Stimulated activated CD8-positive, alpha-beta memory T cell treated with anti-CD3 and anti-CD28 coated beads, Interleukin-12 subunit alpha, Interleukin-12 subunit beta, amount 100 ng/mL, for 4 hours (primary cell): ENCODE measurements around the gene RASGEF1C.

Experiments used
- DNase-seq: peaks from one replicate; pipeline ENCODE4 v3.0.0-alpha.2; 2020; ENCODE audit warnings: low read depth

Gene RASGEF1C

DNA sequence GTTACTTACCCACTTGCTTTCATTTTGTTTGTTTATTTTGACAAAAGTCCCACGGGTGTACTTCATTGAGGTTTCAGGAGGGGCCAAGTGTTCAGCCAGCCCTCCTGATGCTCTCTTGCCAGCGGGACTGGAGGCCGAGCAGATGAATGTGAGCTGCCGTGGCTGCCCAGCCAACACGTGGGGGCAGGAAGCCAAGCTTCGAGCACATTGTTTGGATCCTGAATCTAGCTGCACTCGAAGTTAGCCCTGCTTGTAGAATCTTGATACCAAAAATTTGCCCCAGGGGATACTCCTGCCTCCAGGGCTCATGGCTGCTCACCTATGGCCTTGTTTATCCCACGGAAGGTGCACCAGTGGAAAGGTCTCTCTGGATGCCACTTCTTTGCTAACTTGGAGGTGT is 49.3 kb downstream of the RASGEF1C start:
- no peak for DNase-seq

DNA sequence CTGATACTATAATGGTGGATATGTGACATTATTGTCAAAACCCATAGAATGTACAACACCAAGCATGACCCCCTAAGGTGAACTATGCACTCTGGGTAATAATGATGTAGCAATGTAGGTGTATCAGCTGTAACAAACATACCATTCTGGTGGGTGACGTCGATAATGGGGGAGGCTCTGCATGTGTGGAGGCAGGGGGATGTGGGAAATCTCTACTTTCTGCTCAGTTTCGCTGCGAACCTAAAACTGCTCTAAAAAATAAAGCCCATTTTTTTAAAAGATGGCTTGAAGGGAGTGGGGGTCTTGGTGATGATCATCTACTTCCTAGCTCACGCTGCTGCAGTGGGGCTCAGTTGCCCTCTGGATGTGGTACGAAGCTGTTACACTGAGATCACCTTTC is 51.1 kb downstream of the RASGEF1C start:
- DNase-seq = no peak

DNA sequence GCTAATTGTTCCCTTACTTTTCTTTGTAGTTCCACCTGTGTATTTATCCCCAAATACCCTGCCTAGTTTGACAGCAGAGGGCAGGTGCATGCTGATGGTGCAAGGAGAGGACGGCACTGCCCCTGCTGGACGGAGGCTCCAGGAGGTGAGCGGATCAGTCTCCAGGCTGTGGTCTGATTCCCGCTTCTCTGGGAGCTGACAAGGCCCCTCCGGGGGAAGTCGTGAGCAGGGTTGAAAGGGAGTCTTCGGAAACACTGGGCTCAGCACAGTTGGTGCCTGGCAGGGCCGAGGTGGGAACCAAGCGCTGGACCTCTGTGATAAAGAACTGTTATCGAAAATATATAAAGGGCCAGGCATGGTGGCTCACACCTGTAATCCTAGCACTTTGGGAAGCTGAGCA is 52.9 kb downstream of the RASGEF1C start:
- DNase-seq = no peak

DNA sequence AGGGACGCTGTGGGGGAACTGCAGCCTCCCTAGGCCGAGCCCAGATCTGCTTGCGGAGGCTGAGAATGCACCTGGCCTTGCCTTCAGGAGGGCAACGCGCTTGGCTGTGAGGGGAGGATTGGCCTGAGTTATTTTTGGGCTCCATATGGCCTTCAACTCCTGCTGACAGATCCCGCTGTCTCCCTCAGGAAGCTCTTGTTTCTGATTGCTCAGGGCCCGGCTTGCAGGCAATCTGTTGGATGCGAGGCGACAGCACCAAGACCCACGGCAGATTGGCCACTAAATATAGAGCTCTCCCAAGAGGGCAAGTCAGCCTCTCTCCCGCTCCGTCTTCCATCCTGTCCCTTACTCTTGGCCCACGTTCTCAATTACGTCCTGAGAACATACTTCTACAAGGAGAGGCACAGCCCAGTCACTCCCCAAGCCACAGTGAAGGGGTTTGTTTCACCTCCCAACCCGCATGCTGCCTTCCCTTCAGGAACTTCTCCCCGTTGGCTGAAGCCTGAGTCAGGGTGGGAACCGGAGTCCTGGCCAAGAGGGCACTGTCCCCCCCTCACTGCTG is 53.6 kb downstream of the RASGEF1C start:
- no peak for DNase-seq

DNA sequence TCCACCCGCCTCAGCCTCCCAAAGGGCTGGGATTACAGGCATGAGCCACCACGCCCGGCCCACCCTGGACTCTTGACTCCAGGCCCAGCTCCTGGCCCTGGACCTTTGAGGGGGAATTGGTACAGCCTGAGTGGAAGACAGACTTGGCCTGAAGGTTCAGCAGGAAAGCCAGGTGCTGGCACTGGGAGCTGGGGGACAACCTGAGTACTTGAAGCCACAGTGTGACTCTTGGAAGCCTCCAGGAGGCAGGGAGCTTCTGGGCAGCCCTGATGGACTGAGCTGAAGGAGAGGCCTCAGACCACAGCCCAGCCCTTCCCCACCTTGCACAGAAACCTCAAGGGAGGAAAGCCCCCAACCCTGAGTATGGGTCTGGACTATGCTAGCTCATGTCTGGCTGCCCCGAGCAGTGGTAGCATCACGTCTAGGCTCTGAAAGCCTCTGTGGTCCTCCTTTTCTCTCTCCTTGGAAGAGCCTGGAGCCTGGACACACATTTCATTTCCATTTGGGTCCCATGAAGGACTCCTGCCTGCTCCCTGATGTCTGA is 54.1 kb downstream of the RASGEF1C start:
- no peak for DNase-seq

DNA sequence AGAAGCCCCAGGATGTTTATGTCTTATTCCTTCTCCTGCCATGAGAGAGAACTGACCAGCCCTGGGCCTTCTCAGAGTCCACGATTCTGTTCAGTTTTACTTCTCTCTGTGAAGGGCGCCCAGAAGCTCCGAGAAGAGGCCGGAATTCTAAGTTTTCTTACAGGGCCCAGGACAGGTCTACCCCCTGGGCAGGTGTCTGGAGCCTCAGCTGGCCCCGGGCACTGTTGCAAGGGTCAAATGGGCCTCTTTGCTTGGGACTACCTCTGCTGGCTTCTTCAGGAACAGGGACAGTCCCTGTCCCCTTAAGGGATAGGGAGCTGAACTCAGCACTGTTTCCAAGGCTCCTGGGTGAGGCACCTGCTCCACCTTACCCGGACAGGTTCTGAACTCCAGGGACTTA is 55.0 kb downstream of the RASGEF1C start:
- DNase-seq = no peak

DNA sequence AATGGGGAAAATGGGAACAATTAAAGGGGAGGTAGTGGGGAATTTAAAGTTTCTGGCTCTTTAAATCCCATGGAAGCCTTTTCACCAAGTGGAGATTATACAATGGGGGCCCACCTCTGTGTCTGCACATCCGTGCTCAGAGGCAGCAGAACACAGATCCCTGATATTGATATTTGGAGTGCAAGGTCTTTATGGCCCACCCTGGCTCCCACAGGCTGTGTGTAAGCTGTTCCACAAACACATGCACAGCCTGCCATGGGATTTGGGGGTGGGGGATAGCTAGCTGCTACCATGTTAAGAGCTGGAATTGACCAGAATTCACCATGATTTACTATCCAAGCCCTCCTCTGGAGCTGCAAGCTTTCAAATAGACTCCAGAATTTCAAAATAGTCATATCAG is 55.9 kb downstream of the RASGEF1C start:
- no peak for DNase-seq

DNA sequence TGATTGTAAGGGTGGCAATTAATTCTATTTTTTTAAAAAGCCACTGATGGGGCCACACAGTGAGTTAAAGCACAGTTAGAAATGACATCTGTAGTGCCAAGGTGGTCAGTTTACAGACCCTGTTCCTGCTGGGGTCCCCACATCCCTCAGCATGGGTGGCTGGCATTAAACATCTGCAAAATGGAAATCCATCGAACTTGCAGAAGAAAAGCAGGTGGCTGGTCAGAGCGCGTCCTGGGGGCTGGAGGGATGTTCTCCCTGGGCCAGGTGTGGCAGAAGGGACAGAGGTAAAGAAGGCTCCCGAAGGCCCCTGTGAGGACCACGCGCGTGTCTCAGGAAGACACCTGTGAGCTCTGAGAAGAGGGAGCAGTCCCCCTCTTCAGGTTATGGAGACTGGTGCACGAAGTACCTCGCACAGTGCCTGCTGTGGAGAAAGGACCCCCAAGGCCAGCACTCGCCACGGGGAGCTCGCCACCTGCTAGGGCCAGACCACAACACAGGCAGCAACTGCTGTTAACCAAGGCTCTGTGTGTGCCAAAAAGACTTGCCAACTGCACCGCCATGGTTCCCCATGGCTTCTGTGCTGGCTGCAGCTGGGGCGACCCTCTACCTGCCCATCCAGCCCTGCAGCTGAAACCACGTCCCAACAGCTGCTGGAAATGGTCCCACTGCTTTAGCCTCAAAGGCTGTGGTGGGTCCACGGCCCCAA is 65.2 kb downstream of the RASGEF1C start:
- DNase-seq = no peak

DNA sequence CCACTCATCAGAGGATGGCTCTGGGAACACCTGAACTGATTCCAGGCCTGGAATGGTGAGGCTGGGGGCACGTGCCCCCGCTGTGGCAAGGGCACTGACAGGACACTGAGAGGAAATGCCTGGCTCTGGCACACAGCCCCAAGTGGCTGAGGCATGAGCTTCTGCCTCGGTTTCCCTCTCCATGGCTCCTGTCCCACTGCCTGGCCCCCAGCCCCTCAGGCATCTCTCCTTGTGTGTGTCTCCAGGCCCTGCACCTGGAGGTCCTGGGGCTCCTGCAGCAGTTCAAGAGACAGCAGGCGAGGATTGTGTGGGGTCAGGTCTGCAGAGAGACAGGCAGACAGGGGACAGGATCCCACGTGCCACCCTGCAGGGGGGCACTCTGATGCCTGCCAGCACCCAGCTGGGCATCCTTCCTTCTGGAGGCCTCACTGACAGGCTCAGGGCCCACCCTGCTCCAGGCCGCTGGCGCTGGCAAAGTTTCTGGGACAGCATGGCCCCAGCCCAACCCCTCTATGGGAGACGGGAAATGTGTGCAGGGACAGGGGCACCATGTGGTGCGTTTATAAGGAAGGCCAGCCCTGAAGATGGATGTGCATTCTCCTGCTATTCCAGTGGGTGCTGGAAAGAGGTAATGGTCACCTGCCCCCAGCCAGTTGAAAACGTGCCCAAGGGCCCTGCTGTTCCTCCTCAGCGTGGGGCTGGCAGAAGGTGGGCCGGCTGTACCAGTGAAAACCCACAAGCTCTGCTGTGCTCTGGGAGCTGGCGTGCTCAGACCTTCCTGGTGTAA is 66.0 kb downstream of the RASGEF1C start:
- no peak for DNase-seq

DNA sequence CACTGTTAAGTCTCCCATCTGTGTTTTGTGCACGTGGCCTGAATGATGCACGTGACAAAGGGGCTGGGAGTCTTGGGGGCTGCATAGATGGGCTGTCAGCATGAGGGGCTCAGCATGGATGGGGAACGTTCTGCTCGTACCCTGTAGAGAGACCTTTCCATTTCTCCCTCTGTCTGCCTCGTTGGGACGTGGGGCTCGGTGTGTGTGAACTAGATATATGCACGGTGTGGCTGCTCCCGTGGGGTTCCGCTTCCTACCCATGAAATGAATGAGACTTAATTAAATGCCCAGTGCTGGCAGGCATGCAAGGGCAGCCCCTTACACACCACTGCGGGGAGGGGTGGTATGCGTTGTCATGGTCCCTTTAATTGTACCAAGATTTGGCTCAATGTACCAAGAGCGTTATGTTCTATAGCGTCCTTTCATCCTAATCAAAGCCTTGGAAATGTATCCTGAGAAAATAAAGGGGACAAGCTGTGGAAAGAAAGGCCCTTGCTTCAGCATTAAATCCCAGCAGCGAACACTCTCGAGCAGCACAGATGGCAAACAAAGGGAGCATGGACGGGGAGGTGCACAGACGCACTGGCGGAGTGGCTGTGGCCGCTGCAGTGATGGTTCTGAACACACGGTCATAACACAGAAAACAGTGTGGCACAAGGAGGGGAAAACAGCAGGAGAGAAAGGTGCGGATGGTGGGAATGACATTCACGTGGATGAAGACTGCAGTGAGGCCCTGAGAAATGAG is 66.8 kb downstream of the RASGEF1C start:
- no peak for DNase-seq

DNA sequence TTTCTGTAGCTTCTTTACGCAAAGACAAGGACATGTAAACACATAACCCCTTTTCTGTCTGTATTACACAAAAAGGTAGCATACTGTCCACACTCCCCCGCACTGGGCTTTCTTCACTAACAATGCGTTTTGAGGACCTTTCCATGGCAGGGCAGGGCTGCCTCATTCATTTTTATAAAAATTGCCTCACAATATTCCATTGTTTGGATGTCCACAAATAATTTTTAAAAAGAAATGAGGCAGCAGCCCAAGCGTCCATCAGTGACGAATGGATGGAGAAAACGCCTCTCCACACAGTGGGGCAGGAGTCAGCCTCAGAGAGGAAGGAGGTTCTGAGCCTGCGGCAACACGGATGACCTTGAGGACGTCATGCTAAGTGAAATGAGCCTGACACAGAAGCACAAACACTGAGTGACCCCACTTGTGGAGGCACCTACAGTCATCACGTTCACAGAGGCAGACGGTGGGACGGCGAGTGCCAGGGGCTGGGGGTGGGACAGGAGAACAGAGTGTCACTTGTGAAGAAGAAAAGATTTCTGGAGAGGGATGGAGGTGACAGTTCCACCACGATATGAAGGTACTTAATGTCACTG is 67.8 kb downstream of the RASGEF1C start:
- no peak for DNase-seq

DNA sequence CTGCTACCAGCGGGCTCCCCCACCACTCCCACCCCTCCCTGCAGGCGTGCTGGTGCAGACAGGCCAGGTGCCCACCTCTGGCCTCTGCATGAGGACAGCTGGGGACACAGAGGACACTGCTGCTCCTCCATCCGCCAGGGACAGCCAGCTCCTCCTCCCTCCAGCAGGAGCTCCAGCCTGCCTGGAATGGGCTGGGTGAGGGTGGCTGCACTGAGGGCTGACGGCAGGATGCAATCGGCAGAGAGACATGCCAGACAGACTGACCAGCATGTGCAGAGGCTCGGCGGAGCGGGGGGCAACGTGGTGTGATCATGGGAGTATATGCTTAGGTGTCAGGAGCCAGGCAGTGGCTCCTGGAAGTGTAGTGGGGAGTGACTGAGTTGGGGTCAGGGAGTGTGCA is 68.4 kb downstream of the RASGEF1C start:
- DNase-seq = no peak

DNA sequence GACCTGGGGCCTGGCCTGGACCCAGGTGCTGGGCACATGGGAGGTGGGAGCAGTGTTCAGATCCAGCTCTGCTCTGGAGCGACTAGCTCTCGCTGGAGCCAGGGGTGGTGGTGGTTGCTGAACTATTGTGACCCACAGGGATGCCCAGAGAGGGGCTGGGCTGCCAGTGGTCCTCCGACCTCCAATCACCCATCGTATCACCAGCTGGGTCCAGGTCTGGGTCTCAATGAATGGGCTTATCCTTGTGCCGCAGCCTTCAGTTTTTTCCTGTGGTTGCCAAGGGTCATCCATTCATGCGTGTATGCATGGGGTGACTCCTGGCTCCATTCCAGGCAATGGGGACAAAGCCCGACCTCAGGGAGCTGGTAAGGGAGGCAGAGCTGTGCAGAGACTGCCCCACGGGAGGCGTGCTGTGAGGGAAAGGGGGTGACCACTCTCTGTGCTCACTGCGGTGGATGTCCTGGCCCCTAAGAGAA is 68.9 kb downstream of the RASGEF1C start:
- DNase-seq = no peak

DNA sequence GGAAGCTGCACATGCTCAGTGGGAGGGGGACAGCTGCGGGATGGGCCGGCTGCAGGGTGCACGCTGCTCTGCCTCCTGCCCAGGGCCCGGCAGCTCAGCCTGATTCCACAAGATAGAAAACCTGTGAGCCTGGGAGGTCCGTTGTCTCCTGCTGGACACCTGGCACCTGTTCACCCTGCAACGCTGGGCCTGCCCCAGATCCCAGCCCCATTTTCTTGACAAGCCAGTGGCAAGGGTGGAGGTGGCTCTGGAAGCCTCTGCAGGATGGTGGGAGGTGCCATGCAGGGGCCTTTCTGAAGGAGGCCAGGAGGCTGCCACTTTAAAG is 69.3 kb downstream of the RASGEF1C start:
- no peak for DNase-seq

DNA sequence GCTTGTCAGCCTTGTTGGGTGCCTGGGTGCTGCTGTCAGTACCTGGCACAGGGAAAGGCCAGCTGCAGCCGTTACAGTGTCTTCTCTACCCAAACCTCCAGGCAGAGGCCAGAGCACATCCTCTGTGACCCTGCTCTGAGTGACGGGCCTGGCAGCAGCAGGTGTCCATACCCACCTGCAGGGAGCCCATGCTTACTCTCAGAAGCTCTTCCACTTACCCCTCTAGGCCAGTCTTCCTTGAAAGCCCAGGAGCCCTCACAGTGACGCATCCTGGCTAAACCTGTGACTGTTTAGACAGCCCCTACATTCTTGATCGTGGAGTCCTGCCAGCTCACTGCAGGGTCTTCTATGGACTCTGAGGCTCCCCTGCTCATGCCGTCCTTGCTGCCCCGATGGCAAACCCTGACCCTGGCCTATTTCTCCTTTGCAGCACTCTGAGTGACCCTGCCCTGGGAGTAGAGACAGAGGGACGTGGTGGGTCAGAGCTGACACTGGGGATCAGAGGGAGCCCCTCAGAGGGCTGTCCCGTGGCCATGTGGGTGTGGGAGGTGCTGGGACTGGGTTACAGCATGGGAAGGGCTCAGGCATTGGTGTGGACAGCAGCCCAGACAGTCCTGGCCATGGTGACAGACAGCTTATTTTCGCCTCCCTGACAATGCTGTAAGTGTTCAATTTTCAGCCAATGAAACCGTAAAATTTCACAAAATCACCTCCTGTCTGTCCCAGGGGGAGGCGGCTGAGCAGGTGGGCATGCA is 69.9 kb downstream of the RASGEF1C start:
- DNase-seq = no peak

DNA sequence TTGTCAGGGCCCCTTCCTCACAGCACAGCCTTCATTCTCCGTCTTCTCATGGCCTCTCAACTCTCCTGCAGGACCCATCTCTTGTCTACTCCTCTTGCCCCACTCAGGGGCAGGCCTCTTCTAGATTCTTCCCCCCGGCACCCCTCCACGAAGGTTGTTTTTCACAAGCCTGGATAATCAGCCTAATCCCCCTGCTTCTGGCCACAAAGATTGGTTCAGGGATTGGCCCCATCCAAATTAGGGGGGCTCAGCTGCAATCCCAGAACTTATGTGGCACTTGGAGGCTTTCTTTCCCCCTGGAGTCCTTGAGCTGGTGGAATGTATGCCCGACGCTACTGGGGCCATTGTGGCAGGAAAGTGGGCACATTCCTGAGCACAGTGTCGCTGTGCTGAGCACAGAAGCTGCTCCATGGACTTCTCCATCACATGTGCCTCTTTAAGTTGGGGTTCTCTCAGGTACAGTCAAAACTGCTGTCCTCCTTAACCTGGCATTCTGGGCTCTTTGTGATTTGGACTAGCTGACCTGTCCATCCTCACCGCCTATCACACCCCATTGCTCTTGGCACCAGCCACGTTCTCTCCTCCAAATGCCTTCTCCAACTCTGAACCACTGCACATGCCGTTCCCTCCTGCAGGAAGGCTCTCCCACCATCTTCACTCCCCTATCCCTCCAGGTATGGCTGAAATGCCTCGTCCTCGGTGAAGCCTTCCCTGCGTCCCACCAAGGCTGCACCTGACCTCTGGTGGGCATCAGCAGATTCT is 70.6 kb downstream of the RASGEF1C start:
- no peak for DNase-seq

DNA sequence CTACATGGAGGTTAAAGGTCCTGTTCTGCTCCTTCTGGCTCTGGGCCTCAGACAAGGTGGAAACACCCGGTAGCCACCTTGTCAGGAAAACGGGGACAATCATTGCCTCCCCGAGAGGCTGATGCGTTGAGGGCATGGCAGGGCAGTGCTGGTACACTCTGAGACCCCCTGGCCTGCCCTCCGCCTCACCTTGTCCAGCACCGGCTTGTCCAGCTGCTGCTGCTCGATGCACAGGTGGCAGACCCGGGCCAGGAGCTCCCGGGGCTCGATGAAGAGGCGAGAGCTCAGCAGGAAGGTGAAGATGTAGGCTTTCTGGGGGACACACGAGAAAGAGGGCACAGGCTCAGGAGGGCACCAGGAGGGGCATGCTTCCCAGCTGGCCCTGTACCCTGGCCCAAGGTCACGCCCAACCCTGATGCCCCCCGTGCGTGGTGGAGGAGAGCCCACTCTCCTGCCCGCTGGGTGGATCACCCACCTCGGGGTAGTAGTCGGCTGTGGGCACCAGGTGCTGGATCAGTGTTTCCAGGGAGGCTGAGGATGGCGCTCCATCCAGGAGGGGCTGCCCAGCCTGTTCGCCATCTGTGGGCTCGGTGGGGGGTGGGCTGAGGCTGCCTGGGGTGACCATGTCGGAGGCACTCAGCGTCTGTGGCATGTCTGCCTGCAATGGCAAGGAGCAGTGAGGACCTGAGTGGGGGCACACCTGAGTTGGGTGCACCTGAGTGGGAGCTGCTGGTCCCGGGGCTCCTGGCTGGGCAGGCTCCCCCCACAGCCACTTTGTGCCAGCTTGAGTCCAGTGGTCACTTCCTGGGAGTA is 71.4 kb downstream of the RASGEF1C start:
- DNase-seq = no peak

DNA sequence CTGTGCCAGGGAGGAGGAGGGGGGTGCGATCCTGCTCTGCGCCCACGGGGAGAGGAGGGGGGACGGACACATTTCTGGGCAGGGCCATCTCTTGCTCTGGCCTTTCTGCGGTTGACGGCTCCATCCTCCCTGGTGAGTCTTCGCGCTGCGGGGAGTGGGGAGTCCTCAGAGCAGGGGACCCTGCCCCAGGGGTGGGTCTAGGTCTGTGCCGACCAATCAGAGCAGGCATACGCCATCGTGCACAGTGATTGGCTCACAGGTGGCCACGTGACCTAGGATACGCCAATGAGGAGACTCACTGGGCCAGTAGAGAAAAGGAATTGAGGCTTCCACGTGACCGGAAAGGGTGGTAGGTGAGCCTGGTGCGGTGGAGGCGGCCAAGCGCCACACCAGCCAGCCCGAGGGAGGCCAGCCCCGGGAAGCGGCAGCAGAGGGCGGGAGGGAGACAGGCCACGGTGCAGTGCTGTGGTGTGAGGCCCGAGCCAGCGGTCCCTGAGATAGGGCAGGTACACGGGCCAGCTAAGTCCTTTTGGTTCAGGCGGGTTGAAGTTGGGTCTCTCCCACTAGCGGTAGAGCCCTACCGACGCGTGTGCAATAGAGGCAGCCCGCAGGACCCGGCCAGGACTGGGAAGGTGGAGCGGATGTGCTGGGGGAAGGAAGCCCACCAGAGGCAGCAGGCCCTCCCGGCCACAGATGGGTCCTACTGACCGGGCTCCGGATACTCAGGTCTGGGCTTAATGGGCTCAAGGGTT is 72.2 kb downstream of the RASGEF1C start:
- no peak for DNase-seq
